Measurements from ENCODE around the gene MYH7.

DNA sequence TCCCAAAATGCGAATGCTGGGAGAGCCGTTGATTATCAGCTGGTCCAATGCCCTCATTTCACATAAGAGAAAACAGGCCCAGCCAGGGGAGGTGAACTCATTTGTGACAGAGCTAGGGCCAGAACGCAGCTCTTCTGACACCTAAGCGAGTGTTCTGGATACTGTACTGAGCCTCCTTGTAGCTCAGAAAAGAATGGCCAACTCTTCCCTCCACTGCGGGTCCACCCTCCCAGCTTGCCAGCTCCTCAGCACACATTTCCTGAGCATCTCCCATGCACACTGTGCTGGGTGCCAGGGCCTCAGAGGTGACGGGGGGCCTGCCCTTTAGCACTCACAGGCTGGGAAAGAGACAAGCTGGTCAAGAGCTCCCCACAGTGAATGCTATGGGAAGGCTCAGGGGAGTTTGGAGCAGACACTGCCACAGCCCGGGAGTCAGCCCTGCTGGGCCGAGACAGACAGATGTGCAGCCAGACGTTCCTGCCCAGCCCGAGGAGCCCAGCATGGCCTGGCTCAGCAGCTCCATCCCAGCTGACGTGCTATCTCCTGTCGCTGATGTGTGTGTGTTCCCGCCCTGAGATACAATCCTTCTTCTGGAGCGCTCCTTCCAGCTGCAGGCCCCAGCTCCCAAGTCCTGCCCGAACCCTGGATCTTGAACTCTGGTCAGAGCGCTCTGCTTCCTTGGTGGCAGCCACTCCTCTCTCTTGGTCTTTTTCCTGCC lies 55.1 kb downstream of the MYH7 start:
- TF ChIP-seq, protein P1, sequence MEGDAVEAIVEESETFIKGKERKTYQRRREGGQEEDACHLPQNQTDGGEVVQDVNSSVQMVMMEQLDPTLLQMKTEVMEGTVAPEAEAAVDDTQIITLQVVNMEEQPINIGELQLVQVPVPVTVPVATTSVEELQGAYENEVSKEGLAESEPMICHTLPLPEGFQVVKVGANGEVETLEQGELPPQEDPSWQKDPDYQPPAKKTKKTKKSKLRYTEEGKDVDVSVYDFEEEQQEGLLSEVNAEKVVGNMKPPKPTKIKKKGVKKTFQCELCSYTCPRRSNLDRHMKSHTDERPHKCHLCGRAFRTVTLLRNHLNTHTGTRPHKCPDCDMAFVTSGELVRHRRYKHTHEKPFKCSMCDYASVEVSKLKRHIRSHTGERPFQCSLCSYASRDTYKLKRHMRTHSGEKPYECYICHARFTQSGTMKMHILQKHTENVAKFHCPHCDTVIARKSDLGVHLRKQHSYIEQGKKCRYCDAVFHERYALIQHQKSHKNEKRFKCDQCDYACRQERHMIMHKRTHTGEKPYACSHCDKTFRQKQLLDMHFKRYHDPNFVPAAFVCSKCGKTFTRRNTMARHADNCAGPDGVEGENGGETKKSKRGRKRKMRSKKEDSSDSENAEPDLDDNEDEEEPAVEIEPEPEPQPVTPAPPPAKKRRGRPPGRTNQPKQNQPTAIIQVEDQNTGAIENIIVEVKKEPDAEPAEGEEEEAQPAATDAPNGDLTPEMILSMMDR (IDR thresholded peaks at IDR 0.05; ENCODE audit: low read depth, low read length) = no peak
- no peak for TF ChIP-seq POLR2A (IDR thresholded peaks at IDR 0.05; ENCODE audit: extremely low read depth, insufficient read length)

Measured in NB4 (cell line).